GM12878 (cell line): Measurements from ENCODE around the gene ANKRD34A. TPM values are rescaled to one million over a fixed set of nuclear protein-coding genes. Genes with fewer than 3 reads are reported as not detected.
A peak's percentile ranks its signal among the peaks of the same experiment; 100 is the strongest.

Experiments used
- ATAC-seq: fragments of 200-7000 bp; cut with Tn5 transposase; 3 replicates; pipeline ENCODE4 v1.9.1; 2020; ENCODE audit warnings: mild to moderate bottlenecking, moderate library complexity
- BruUV-seq: library from RNA; stranded (reverse); fragments of 400-500 nt; replicated peaks from 2 replicates; lab custom pipeline; 2021; lab: Mats Ljungman, UMichigan
- CTCF ChIA-PET: fragments of 300-600 bp; sonication (Branson Sonifier 250); formaldehyde crosslinking; extraction: SDS; loops from one replicate; lab custom pipeline; 2021; ENCODE audit warnings: inconsistent platforms; lab: Yijun Ruan, JAX
- POLR2A ChIA-PET: fragments of 350-600 bp; formaldehyde crosslinking; extraction: SDS; loops from one replicate; lab custom pipeline; 2021; ENCODE audit warnings: inconsistent platforms; lab: Charles Lee
- RAD21 ChIA-PET: fragments of 300-600 bp; sonication (Branson Sonifier 250); formaldehyde crosslinking; loops from one replicate; lab custom pipeline; 2023; ENCODE audit warnings: antibody characterized with exemption; ENCODE audit not compliant: unreplicated experiment; lab: Charles Lee
- SMC1A ChIA-PET: fragments of 300-600 bp; sonication (Branson Sonifier 250); formaldehyde crosslinking; loops from one replicate; lab custom pipeline; 2023; ENCODE audit not compliant: unreplicated experiment, uncharacterized antibody; lab: Charles Lee
- DNase-seq: peaks from one replicate; pipeline ENCODE4 v3.0.0-alpha.2; 2011; ENCODE audit warnings: low read depth, low spot score
- FAIRE-seq: peaks from 3 replicates; lab custom pipeline; 2011; peaks lifted over from hg19 to GRCh38; lab: Jason Lieb, UNC
- H2AFZ ChIP-seq: 2 replicates; pipeline ENCODE4 v1.6.0; 2011; ENCODE audit warnings: low read depth, low read length, control low read depth; ENCODE audit not compliant: control insufficient read depth
- H3K27ac ChIP-seq: 2 replicates; pipeline ENCODE4 v1.5.1; 2011; ENCODE audit warnings: control low read depth; ENCODE audit not compliant: control insufficient read depth, insufficient read depth
- H3K27me3 ChIP-seq, 2 experiments: replicated peaks in 1 of 2; 2 replicates each; pipeline versions ENCODE4 v1.6.0 to v1.6.1; 2011; ENCODE audit warnings: low read length in 1 of 2; ENCODE audit not compliant: control insufficient read depth in 2 of 2, insufficient read depth in 2 of 2
- H3K36me3 ChIP-seq, 2 experiments: 2 replicates each; pipeline ENCODE4 v1.5.1; 2011; ENCODE audit warnings: low read length in 1 of 2; ENCODE audit not compliant: control insufficient read depth in 2 of 2, insufficient read depth in 2 of 2
- H3K4me1 ChIP-seq: 2 replicates; pipeline ENCODE4 v1.6.1; 2011; ENCODE audit warnings: mild to moderate bottlenecking, low read length, moderate library complexity, mixed read lengths; ENCODE audit not compliant: control insufficient read depth, insufficient read depth
- H3K4me2 ChIP-seq: 2 replicates; pipeline ENCODE4 v1.6.0; 2011; ENCODE audit warnings: control low read depth; ENCODE audit not compliant: control insufficient read depth, insufficient read depth
- H3K4me3 ChIP-seq: fragments of 200-600 bp; sonication (generic); 2 replicates; pipeline ENCODE4 v1.5.1; 2016
- H3K79me2 ChIP-seq: 2 replicates; pipeline ENCODE4 v1.6.0; 2011; ENCODE audit warnings: low read length; ENCODE audit not compliant: control insufficient read depth, insufficient read depth
- H3K9ac ChIP-seq: 2 replicates; pipeline ENCODE4 v1.8.0; 2011; ENCODE audit warnings: low read length, control low read depth, mixed read lengths; ENCODE audit not compliant: control insufficient read depth, insufficient read depth
- H3K9me3 ChIP-seq: replicated peaks from 3 replicates; pipeline ENCODE4 v1.5.1; 2011; ENCODE audit warnings: mild to moderate bottlenecking, low read length; ENCODE audit not compliant: control insufficient read depth, insufficient read depth
- H4K20me1 ChIP-seq: 2 replicates; pipeline ENCODE4 v1.6.0; 2011; ENCODE audit not compliant: control insufficient read depth, insufficient read depth
- CBX5 ChIP-seq: sonication (generic); IDR thresholded peaks from 2 replicates; pipeline ENCODE4 v1.6.1; 2016; ENCODE audit warnings: low read depth, moderate library complexity, mild to moderate bottlenecking, inconsistent platforms
- CEBPZ ChIP-seq: fragments of 150-350 bp; IDR thresholded peaks from 2 replicates; pipeline ENCODE4 v1.6.1; 2016; ENCODE audit warnings: low read depth, low read length
- POLR2AphosphoS2 ChIP-seq: IDR thresholded peaks from 2 replicates; pipeline ENCODE4 v1.6.1; 2011; ENCODE audit warnings: low read depth, mild to moderate bottlenecking, low read length, improper control_type of control experiment, moderate library complexity
- SKIL ChIP-seq: fragments of 450-650 bp; IDR thresholded peaks from 2 replicates; pipeline ENCODE4 v1.6.1; 2017; ENCODE audit warnings: mild to moderate bottlenecking, low read depth, inconsistent platforms; ENCODE audit not compliant: poor library complexity, severe bottlenecking
- SRF ChIP-seq, 2 experiments: IDR thresholded peaks; 2 replicates each; pipeline ENCODE4 v1.6.1; 2011; ENCODE audit warnings: low read depth in 2 of 2, low read length in 2 of 2, mild to moderate bottlenecking in 1 of 2, moderate library complexity in 1 of 2
- WGBS: methylation state at CpG from one replicate; pipeline ENCODE4 v1.1.6; 2016; ENCODE audit warnings: low lambda C conversion rate; ENCODE audit not compliant: insufficient replicate concordance, insufficient coverage; ENCODE audit errors: missing lambda C conversion rate; 5-methylcytosine and 5-hydroxymethylcytosine counted together
- in situ Hi-C: fragments of 300-500 bp; cut with MboI; formaldehyde crosslinking; loops from 9 replicates; pipeline ENCODE4 v1.14.3; 2018; ENCODE audit warnings: mixed read lengths
- intact Hi-C: fragments of 100-400 bp; cut with micrococcal nuclease; formaldehyde crosslinking; loops from one replicate; pipeline ENCODE4 v1.14.2; 2022; ENCODE audit not compliant: unreplicated experiment
- polyA plus RNA-seq, 11 experiments: library from polyadenylated mRNA; depleted of rRNA in 4 of 11; unstranded in 6 of 11; stranded (reverse) in 5 of 11; fragments of >200 nt; fragmentation: Nextera tagmentation in 4 of 11; fragmentation: Illumina TruSeq in 1 of 11; extraction: Ambion mirVana in 4 of 11; extraction: Trizol in 1 of 11; gene quantifications; 1 replicate in 1 of 11; 2 replicates in 10 of 11; pipeline versions ENCODE4 v1.2.1 to v1.2.3, GENCODE V29; 2011 to 2016; ENCODE audit warnings: inconsistent platforms in 2 of 11, missing spikeins in 2 of 11, low read depth in 1 of 11
- total RNA-seq, 4 experiments: library from RNA; depleted of rRNA in 3 of 4; stranded (reverse); fragments of >200 nt in 3 of 4; fragmentation: Illumina TruSeq in 1 of 4; extraction: Trizol in 1 of 4; gene quantifications; 2 replicates each; pipeline versions ENCODE4 v1.2.1 to v1.2.3, GENCODE V29; 2013 to 2021

The ANKRD34A gene
- total and polyA plus RNA-seq, 10 of the 15 experiments (the other 5 are each of a cell fraction or from before 2014, with no cell fraction given), result 0.40 to 3.5 (median 1.6) TPM

DNA sequence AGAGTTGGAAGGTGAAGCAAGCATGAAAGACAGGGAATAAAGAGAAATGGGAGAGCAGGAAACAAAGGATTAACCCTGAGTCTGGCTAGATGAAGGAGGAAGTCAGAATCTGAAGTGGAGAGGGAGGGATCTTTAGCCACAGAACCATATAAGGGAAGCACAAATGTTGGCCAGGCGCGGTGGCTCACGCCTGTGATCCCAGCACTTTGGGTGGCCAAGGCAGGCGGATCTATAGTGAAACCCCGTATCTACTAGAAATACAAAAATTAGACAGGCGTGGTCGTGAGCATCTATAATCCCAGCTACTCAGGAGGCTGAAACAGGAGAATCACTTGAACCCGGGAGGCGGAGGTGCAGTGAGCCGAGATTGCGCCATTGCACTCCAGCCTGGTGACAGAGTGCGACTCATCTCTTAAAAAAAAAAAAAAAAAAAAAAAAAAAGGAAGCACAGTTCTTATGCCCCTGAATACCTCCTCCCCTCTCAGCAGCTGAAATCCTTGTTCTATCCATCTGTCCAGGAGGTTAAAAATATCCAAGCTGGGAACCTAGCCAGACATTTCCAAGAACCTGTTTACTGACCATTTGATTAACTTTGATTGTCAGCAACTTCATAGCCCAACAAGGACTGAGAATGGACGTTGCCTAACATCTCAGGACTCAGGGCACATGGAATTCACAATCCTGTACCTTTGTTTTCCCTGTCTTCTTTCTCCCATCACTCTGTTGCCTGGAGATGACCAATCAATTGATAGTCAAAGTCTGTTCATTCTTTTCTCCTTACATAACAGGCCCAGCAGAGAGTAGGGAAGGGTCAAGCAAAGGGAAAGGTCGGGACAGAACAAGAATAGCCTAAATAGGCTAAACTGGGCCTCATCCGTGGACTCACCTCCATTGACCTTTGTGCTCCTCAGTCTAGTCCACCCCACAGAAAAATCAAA lies 21.4 kb upstream of the ANKRD34A start:
- ChIA-PET CTCF (interaction anchor here (1.1 to 1.4 kb wide), 3 partner anchors 21 to 79 kb away, joined by 3 to 4 read pairs (median 3); no protein-coding TSS in a partner anchor), POLR2A (interaction anchor here (0.7 to 3.9 kb wide), 4 partner anchors 10 to 26 kb away, joined by 3 to 21 read pairs (median 6); partner anchors contain the start of gene TXNIP), RAD21 (no interaction called here), SMC1A (interaction anchor here (0.8 to 10.9 kb wide), 3 partner anchors 8 to 21 kb away, joined by 3 to 244 read pairs (median 5); partner anchors contain the start of gene TXNIP)
- H3K4me1 ChIP-seq, result peaks cover 23% of the 10 kb centered on the region
- H2AFZ ChIP-seq, result no peak overlapping the region
- 76% methylated on average over 15 of the region's 15 CpGs for WGBS
- no peak for FAIRE-seq
- H3K9me3 ChIP-seq, result no peaks in the 10 kb centered on the region
- H3K79me2 ChIP-seq, result no peaks in the 10 kb centered on the region
- peak overlapping the region; percentile 14; the same call in 1 of the 2 replicates for H3K27ac ChIP-seq
- no peak overlapping the region for H3K9ac ChIP-seq
- in situ Hi-C loops, result no loop called here
- no peaks in the 10 kb centered on the region for H4K20me1 ChIP-seq
- no peak for DNase-seq
- H3K4me3 ChIP-seq, result no peak overlapping the region
- ATAC-seq, result no peak
- H3K27me3 ChIP-seq, result no peaks in the 10 kb centered on the region
- no peaks in the 10 kb centered on the region for H3K36me3 ChIP-seq
- H3K4me2 ChIP-seq, result no peak overlapping the region
- no TSS peak for BruUV-seq
- TF ChIP-seq SKIL (no peak), CEBPZ (no peak), CBX5 (no peak), POLR2AphosphoS2 (no peak), SRF (IDR thresholded peaks at IDR 0.05; ENCODE audit: low read depth in 2 of 2, low read length in 2 of 2) (peak in 1 of 2 experiments; percentile 59; a peak in 1 of 4 replicates)
- intact Hi-C loops, result no loop called here
